ENCODE results near the gene GANC. TPM values are rescaled to one million over a fixed set of nuclear protein-coding genes. Genes with fewer than 3 reads are reported as not detected.
A peak's percentile ranks its signal among the peaks of the same experiment; 100 is the strongest.
"Not testable (repeated sequence)": the region's sequence is repeated elsewhere in the genome, so short reads cannot be mapped to it uniquely, and the experiment has no call there.

The GANC gene
- total RNA-seq, 4 donors from 2014 or later, result 13.6 to 53.0 (median 20.2) TPM

GRCh38 chr15:42331235-42331634 lies 58.2 kb downstream of the GANC start:
- DNase-seq (ENCODE audit: low spot score) (no peak), ATAC-seq (ENCODE audit: low FRiP score) (no peak)
- TF ChIP-seq CTCF (IDR thresholded peaks at IDR 0.05), result no peak

GRCh38 chr15:42332331-42332730 lies 59.3 kb downstream of the GANC start:
- ATAC-seq (ENCODE audit: low FRiP score) (no peak), DNase-seq (ENCODE audit: low spot score) (no peak)
- no peak for TF ChIP-seq CTCF (IDR thresholded peaks at IDR 0.05)

GRCh38 chr15:42335074-42335473 lies 62.1 kb downstream of the GANC start:
- no peak for ATAC-seq (ENCODE audit: low FRiP score)

GRCh38 chr15:42336650-42337049 lies 63.6 kb downstream of the GANC start:
- not testable (repeated sequence) for ATAC-seq (ENCODE audit: low FRiP score); DNase-seq (ENCODE audit: low spot score)

More at GRCh38 chr15:42335074-42335473, 62.1 kb downstream of the GANC start:
- no peak for TF ChIP-seq CTCF (IDR thresholded peaks at IDR 0.05)
- DNase-seq (ENCODE audit: low spot score), result no peak

GRCh38 chr15:42337104-42337503 lies 64.1 kb downstream of the GANC start:
- not testable (repeated sequence) for DNase-seq (ENCODE audit: low spot score); ATAC-seq (ENCODE audit: low FRiP score)

- no peak for DNase-seq (ENCODE audit: low spot score)
- ATAC-seq (ENCODE audit: low FRiP score), result peak; percentile 37
- no peak for TF ChIP-seq CTCF (IDR thresholded peaks at IDR 0.05)
Measured at GRCh38 chr15:42338500-42338899, 65.5 kb downstream of the GANC start.

GRCh38 chr15:42343596-42344232 lies 70.7 kb downstream of the GANC start:
- DNase-seq (ENCODE audit: low spot score), result no peak
- ATAC-seq (ENCODE audit: low FRiP score), result no peak
- no peak for TF ChIP-seq CTCF (IDR thresholded peaks at IDR 0.05)

GRCh38 chr15:42344763-42345162 lies 71.8 kb downstream of the GANC start:
- peak; percentile 71 for ATAC-seq (ENCODE audit: low FRiP score)
- DNase-seq (ENCODE audit: low spot score), result no peak
- TF ChIP-seq CTCF (IDR thresholded peaks at IDR 0.05), result no peak

Data from omental fat pad (tissue), 4 donors.